Inflammatory macrophage treated with lipopolysaccharide for 4 hours (primary cell): ENCODE results near the gene GRIK1.

ENCODE experiments used
- DNase-seq: peaks from one replicate; pipeline ENCODE4 v3.0.0-alpha.2; 2020

Gene GRIK1

GRCh38 chr21:29711236-29711635 is 228.6 kb downstream of the GRIK1 start:
- DNase-seq, result no peak

DNA sequence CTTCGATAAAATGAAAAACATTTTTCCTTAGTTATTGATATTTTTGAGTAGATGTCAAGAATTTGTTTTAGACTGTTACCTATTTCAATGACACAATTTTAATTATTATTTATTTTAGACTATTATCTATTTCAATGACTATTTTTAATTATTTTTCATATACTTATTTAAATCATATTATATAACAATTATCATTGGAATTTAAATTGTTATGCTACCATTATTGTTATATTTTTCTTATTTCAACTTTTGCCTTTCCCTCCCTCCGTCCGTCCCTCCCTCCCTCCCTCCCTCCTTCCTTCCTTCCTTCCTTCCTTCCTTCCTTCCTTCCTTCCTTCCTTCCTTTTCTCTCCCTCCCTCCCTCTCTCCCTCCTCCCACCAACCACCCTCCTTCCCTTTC is 229.3 kb downstream of the GRIK1 start:
- no peak for DNase-seq

- no peak for DNase-seq
These were observed 231.4 kb downstream of the GRIK1 start for GRCh38 chr21:29708401-29708800.

DNA sequence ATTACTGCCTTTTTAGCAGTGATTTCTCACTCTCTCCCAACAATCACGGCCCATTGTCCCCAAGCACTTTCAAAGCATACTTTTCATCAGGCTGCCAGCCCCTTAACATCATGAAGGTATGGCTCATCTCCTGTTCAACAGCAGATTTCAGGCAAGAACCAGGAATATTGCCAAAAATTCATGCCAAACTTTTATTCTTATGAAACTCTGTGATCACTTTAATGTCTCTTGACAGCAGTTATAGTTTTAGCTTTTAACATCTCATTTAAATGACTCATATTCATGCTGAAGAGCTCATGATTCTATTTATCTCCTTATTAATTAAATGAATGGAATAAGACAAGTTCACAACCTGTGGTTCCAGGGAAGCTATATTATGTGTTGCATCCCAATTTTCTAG is 235.1 kb downstream of the GRIK1 start:
- no peak for DNase-seq

DNA sequence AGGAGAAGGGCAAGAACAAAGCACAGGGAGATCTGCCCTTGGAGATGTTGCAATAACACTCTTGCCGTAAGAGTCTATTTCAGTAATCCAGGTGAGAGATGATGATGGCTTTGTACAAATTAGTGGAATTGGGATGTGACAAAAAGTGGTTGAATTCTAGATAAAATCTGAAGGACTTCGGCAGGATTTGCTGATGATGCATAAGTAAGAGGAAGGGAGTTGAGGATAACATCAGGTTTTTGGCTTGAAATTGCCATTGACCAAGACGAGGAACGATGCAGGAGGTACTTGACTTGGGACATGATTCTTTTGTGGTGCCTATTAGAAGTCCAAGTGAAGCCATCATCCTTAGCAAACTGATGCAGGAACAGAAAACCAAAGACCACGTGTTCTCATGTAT is 238.1 kb downstream of the GRIK1 start:
- no peak for DNase-seq

DNA sequence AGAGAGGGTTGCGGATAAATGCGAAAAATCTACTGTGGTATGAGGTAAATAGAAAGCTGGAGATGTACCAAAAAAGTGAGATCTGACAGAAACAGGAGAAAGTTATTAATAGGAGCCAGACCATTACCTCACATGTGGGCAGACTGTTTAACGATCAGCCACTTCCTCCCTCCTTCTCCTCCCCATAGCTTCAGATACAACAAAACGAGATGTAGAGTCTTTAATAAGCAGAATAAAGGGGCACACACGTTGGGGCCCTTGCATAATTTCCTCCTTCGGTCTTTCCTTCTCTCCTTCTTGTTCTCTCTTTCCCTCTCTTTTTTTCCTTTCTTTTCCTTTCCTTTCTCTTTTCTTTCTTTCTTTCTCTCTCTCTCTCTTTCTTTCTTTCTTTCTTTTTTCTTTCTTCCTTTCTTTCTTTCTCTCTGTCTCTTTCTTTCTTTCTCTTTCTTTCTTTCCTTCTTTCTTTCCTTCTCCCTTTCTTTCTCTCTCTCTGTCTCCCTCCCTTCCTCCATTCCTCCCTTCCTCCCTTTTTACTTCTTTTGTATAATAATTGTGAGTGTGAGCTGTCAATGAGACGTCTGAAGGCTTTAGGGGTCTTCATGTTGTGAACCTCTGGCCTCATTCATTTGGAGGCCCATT is 242.1 kb downstream of the GRIK1 start:
- no peak for DNase-seq

GRCh38 chr21:29696937-29697336 is 242.9 kb downstream of the GRIK1 start:
- DNase-seq, result no peak

DNA sequence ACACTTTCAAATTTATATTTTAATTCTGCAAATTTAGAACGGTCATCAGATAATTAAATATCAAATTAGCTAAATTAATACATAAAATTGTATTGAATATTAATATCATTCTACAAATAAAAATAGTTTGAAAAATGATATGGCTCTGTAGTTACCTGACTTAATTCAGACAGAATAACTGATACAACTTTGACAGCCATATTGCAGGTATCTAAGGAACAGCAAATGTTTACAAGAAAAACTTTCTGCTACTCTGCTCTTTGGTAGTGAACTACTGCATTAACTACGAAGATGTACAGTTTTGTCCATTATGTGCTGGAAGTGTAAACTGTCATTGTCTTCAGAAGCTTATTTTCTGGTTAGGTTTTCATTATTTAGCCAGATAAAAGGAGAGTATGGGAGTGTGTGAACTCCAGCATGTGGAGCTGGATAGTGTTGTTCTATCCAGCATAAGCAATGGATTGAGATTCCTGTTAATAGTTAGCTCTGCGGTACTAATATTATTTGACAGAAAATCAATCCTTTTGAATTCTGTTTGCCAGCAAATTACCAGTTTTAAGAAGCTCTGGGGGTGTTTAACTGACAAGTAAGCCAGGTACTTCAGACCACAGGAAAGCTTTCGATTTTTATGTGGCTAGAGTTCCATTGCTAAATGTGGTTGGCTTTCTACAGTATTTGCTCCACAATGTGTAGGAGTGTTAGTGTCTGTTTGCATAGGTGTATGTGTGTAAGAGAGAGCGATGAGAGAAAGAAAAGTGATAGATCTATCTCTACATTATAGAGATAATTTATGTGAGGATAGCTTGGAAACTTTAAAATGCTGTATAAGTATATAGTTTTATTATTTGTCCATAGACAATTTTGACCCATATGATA is 247.9 kb downstream of the GRIK1 start:
- DNase-seq, result no peak

GRCh38 chr21:29689753-29690152 is 250.0 kb downstream of the GRIK1 start:
- no peak for DNase-seq

DNA sequence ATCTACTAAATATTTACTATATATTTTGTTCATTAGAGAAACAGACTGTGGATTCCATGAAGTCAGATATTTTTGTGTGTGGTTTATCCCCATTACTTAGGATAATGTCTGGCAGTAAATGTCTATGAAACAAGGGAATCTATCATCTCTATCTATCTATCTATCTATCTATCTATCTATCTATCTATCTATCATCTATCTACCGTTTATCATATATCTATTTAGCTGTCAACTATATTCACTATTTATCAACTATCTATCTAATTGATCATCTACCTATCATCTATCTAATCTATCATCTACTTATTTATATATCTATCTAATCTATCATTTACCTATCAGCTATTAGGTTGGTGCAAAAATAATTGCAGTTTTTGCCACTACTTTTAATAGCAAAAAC is 255.7 kb downstream of the GRIK1 start:
- no peak for DNase-seq

DNA sequence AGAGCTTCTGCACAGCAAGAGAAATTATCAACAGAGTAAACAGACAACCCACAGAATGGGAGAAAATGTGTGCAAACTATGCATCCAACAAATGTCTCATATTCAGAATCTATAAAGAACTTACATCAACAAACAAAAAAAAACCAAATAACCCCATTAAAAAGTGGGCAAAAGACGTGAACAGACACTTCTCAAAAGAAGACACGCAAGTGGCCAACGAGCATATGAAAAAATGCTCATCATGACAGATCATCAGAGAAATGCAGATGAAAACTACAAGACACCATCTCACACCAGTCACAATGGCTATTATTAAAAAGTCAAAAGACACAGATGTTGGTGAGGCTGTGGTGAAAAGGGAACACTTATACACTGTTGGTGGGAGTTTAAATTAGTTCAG is 257.0 kb downstream of the GRIK1 start:
- DNase-seq, result no peak

GRCh38 chr21:29680273-29680672 is 259.5 kb downstream of the GRIK1 start:
- DNase-seq, result no peak

DNA sequence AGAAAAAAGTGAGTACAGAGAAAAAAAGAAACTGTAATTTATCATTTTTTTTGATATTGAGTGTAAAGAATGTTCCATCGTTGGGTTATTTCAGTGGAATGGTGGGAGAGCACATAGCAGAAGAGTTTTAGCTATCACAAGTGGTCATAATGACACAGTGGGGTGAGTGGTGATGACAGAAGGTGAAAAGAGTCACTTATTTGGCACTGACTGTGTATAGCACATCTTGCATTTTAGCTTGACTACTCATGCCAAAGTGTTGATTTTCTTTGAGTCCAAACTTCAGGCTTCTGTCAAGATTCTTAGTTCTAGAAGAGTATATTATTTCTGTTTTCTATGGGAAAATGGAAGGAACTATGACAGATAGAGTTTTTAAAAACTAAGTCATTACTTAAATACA is 261.2 kb downstream of the GRIK1 start:
- DNase-seq, result no peak

DNA sequence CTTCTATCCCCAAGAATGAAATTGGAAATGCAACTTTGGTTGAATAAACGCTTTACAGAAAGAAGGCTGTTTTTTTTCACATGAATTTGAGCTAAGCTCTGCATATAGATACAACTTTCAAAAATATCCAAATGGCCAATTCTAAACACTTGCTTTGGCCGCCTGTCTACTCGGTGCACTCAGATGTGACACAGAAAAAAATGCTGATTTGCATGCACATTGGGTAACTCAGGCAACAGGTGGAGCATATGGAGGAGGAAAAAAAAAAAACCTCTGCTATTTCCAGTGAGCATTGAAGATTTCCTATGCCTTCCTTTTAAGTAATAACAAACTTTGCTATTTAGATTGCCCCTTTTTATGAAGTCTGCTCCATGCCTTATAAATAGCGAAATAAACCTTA is 262.5 kb downstream of the GRIK1 start:
- DNase-seq, result no peak

GRCh38 chr21:29676395-29676794 is 263.4 kb downstream of the GRIK1 start:
- DNase-seq, result no peak

DNA sequence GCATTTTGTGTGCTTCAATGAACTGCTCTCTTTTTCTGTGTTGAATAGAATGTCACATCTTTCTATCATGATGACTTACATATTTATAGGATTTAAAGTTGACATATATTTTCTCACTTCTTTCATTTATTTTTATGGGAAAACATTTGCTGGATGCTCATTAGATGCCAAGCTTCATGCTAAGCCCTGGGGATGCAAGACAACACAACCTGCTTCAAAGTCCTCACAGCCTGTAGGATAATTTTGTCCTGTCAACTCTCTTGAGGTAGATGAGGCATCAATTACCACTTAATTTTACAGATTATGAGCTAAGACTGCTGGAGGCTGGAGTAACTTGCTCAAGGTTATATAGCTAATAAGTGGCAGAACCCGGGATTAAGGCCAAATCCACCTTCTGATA is 264.3 kb downstream of the GRIK1 start:
- no peak for DNase-seq

- no peak for DNase-seq
These were observed 265.5 kb downstream of the GRIK1 start for GRCh38 chr21:29674343-29674742.

DNA sequence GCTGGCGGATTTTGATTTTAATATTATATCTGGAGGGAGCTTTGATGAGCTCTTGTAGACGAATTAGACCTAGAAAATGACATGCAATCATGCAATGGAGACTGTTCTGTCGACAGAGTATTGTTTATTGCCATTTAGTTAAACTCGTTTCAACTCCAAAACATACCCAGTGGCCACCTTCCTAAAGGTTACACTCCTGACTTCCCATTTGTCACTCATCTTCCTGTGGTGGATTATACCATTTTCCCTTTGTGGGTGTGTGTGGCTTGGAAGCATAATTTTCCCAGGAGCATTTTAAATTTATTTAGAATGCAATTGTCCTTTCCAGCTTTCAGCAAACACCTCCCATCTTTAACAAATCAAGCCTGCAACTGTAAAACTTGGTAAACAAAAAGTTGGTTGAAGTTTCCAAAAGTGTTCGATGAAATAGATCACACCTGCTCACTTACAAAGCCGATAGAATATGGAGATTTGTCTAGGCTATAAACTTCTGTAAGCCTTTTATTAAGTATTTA is 266.6 kb downstream of the GRIK1 start:
- DNase-seq, result no peak

DNA sequence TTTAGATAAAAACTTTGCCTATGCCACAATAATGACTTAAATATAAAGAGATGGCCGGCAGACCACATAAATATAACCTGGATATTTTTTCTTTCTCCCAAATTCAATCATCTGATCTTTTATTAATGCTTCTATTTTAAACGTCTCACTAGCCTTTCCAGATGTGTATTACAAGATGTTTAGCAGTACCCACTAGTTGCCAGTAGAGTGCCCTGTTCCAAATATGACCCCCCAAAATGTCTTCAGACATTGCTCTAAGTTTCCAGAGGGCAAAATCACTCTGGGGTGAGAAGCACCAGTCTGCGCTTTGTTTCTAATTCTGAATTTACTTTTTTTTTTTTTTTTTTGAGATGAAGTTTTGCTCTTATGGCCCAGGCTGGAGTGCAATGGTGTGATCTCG is 268.1 kb downstream of the GRIK1 start:
- DNase-seq, result no peak

- no peak for DNase-seq
These were observed 269.6 kb downstream of the GRIK1 start for GRCh38 chr21:29670228-29670627.

GRCh38 chr21:29669416-29669815 is 270.4 kb downstream of the GRIK1 start:
- no peak for DNase-seq

GRCh38 chr21:29667651-29668050 is 272.1 kb downstream of the GRIK1 start:
- peak; percentile 56 for DNase-seq

GRCh38 chr21:29664615-29665014 is 275.2 kb downstream of the GRIK1 start:
- DNase-seq, result no peak

DNA sequence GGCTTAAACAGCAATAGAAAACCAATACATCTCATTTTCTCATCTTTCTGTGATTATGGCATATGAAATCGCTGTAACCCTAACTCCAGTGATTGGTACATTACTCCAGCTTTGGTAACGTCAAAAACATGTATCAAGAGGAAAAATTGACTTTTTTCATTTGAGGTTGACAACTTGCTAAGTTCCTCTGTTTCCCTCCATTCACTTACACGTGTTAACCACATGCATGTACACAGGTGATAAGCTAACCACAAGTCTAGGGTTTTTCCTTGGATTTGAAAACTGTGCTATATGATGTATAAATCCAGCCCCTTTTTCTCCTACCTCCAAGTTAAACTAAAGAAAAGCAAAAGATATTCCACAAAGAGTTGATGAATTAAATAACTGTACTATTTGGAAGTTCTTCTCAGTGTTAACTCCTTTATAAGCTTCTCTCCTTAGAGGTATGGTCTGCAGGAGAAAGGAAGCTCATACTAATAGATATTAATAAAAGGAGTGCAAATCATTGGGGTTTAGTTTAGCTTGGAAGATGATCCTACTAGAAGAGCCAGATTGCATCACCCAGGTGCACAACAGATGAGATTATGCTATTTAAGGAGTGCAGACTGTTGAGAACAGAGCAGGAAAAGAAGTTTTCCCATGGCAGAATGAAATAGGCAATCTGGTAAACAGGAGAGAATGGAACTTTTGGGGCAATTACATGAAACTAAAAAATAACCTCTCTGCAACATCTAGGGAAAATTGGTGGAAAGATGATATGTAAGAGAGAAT is 277.9 kb downstream of the GRIK1 start:
- no peak for DNase-seq
